GM10266 (cell line): ENCODE data around the gene RAB30.
"Not testable (repeated sequence)": the region's sequence is repeated elsewhere in the genome, so short reads cannot be mapped to it uniquely, and the experiment has no call there.

Experiments used
- DNase-seq: peaks from one replicate; pipeline ENCODE4 v3.0.0; 2012; ENCODE audit errors: extremely low spot score
- TF ChIP-seq, protein P1 (sequence below): IDR thresholded peaks from 2 replicates; pipeline ENCODE4 v1.5.1; 2012; ENCODE audit warnings: mild to moderate bottlenecking, low read depth; ENCODE audit not compliant: control insufficient read depth, insufficient read depth; ENCODE audit errors: missing control alignments

The RAB30 gene

DNA sequence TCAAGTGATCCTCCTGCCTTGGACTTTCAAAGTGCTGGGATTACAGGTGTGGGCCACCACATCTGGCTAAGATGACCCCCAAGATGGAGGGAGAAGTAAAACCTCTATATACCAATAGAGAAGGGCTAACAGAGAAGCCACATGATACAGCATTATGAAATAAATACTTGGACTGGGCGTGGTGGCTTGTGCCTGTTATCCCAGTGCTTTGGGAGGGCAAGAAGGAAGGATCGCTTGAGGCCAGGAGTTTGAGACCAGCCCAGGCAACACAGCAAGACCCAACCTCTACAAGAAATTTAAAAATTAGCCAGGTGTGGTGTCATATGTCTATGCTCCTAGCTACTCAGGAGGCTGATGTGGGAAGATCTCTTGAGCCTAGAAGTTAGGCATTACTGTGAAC, 61.7 kb downstream of the RAB30 start:
- TF ChIP-seq, protein P1, sequence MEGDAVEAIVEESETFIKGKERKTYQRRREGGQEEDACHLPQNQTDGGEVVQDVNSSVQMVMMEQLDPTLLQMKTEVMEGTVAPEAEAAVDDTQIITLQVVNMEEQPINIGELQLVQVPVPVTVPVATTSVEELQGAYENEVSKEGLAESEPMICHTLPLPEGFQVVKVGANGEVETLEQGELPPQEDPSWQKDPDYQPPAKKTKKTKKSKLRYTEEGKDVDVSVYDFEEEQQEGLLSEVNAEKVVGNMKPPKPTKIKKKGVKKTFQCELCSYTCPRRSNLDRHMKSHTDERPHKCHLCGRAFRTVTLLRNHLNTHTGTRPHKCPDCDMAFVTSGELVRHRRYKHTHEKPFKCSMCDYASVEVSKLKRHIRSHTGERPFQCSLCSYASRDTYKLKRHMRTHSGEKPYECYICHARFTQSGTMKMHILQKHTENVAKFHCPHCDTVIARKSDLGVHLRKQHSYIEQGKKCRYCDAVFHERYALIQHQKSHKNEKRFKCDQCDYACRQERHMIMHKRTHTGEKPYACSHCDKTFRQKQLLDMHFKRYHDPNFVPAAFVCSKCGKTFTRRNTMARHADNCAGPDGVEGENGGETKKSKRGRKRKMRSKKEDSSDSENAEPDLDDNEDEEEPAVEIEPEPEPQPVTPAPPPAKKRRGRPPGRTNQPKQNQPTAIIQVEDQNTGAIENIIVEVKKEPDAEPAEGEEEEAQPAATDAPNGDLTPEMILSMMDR = no peak
- no peak for DNase-seq

DNA sequence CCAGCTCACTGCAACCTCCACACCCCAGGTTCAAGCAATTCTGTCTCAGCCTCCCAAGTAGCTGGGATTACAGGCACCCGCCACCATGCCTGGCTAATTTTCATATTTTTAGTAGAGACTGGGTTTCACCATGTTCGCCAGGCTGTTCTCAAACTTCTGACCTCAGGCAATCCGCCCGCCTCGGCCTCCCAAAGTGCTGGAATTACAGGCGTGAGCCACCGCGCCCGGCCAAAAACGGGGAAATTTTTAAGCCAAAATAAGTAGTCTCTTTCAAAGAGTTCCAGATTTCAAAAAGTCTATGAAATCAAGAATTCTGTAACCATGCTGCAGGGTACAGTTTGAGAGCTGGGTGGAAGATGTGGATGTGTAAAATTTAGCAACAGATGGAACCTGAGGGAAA, 62.6 kb downstream of the RAB30 start:
- not testable (repeated sequence) for DNase-seq

DNA sequence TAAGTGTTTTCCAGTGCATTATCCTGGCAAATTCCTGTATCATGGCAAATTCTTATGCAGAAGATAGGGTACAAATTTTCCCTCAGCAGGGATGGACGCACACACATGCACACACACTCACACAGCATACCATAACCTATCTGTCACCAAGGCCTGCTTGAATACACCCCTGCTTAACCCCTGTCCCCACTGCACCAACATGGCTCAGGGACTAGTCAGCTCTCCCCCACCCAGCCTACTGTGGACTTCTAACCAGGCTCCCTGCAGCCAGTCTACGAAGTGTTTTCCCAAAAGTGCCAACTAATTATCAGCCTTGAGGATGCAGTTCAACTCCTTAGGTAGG, 63.1 kb downstream of the RAB30 start:
- TF ChIP-seq, protein P1 = no peak
- DNase-seq = no peak

DNA sequence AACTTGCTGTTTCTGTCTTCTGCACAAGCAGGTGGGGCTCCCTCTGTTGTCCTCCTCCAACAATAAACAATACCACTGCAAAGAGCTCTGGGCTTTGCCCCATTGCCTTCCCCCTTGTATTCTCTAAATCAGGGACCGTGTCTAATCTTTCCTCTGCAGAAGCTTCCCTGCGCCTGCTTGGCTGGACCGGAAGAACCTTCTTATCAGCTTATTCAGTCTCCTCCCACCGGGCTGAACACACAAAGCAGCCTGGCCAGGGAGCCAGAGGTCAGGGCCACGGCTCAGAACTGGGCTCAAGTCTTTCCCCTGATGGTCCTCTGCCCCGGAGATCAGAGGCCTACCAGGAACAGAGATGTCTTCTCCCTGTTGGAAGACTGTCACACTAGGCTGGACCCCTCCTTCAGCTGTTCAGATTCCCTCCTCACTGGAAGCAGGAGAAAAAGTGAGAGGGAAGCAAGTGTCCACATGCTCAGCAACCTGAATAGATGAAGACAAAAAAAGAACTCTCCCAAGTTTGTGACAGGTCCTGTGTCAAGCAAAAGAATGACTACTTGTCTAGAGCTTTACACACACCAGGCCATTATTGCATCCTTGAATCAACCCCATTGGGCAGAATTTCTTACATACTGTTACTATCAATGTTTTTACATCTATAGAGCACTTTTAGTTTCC, 63.7 kb downstream of the RAB30 start:
- no peak for DNase-seq
- TF ChIP-seq, protein P1 = peak; percentile 2

DNA sequence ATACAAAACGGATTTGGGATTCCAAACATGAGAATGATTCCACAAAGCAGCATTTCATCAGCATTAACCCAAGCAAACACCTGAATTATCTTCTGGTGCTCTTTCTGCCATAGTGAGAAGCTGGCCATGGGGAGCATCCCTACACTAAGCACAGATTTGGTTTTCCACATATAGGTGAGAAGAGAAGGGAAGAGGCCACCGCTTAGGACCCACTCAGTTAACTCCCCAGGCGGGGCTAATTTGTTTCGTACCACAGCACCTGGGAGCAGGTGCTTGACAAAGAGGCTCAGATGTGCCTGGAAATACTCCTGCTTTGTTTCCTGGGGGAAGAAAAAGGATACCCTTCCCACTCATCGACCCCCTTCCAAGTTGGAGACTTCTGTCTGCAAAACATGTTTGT, 64.2 kb downstream of the RAB30 start:
- no peak for DNase-seq
- TF ChIP-seq, protein P1 = no peak

DNA sequence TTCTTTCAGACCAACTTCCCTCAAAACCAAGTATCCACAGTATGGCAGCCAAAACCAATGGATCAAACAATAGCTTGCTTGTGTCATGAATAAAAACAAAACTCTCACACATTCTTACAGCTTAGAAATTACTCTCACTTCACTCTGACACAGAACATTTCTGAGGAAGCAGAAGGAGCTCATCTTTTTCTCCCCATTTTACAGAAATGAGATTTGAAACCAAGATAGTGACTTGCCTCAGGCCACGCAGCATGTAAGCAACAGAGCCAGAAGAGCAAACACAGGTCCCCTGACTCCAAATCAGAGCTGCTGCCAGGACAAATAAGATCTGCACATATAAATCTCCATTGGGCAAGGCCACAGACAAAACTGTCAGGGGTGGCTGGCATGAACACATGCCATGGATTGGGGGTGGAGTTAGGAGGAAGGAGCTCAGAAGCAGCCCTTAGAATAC, 64.8 kb downstream of the RAB30 start:
- DNase-seq = peak; percentile 47
- TF ChIP-seq, protein P1 = no peak

DNA sequence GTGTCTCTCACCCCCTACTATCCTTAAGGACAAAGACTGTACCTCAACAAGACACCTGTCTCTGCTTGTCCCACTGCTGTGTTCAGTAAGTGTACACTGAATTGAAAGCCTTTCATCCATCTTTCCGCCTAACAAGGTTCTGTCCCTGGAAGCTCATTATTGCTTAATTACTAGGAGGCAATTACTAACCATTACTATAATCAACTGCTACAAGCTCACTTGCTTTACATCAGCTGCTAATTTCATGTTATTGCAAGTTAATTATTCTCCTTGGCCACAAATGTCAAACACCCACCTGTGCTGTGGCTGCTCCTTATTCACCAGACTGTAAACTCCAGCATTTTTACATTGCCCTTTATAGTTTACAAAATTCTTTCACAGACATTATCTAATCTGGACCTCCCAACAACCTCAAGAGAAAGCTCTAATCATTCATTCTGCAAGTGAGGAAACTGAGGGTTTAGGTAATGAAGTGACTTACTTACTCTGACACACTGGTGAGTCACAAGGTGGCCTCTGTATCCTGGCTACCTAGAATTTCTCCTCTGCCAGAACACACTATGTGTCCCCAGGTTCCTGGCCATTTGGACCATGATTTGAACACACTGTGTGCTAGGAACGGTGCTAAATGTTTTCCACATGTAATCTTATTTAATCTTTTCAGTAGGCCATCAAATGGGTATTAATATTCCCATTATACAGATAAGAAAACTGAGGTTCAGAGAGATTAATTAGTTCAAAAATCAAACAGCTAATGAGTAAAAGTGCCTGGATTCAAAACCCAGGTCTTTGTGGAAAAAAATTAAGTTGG, 66.7 kb downstream of the RAB30 start:
- TF ChIP-seq, protein P1 = no peak
- DNase-seq = no peak
